Activated CD8-positive, alpha-beta memory T cell treated with anti-CD3 and anti-CD28 coated beads, Interleukin-2, amount 50 U/mL, for 24 hours (primary cell): ENCODE data around the gene TLR5.

Source experiments
- DNase-seq: peaks from one replicate; pipeline ENCODE4 v3.0.0-alpha.2; 2020; ENCODE audit errors: extremely low read depth

The TLR5 gene

DNA sequence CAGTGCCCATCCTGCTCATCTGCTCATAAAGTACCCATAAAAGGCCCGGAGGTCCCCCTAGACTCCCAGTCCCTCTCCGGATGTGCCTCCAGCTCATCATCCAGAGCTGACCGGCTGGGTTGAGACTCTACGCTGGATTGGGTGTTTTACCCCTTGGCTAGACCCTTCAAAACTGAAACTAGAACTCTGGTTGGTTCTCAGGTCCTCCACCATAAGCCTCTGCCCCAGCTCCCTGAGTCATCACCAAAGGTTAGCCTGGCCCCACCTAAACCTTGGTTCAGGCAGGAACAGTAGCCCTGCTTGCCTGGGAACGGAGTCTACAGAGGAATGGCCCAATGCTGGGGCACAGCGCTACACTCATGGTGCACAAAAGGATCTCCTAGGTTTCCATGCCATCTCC, 75.1 kb downstream of the TLR5 start:
- DNase-seq: no peak

DNA sequence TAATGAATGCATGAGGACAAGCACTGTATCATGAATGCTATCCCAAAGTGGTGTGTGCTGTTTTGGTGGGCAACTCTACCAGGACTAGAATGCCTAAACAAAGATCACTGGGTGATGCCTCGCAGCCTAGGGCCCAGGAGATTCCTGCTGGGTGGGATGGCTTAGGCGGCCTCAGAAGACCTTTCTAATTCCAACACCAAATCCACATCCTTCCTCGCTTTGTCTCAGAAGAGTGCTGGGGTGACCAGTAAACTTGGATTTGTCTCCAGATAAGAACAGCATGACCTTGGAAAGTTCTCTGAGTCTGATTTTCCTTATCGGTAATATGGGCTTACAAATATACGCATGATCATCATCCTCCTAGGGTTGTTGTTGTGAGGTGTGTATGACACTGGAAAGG, 76.6 kb downstream of the TLR5 start:
- DNase-seq: no peak

DNA sequence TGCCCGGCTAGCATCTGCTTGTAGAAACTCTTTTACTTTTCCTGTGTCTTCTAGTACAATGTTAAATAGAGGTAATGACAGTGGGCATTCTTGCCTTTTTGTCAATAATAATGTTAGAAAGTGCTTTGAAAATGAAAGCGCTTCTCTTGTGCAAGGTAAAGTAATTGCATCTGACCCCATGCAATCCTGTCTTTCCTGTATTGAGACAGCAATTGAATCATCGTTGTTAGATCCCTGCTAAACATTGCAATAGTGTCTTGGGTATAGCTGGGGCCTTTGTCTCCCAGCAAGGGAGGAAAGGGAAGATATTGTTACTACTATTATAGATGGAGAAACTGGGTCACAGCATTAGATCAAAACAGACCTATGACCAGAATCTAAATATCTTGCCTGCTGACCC, 80.9 kb downstream of the TLR5 start:
- no peak for DNase-seq

DNA sequence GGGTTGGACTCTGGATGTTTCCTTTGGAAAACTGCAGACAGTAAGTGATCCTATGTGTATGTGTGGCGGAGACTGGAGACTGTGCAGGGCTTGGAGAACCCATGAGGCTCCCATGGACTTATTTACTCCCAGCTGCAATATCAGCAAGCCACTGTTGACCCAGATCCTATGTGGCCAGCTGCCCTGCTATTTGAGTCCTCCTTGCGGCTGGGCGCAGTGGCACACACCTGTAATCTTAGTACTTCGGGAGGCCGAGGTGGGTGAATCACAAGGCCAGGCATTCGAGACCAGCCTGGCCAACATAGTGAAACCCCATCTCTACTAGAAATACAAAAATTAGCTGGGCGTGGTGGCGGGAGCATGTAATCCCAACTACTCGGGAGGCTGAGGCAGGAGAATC, 83.5 kb downstream of the TLR5 start:
- DNase-seq: no peak
